IMR-90 (cell line): Measurements from ENCODE around the gene LRRTM4. TPM values are rescaled to one million over a fixed set of nuclear protein-coding genes. Genes with fewer than 3 reads are reported as not detected.

Experiments used
- ATAC-seq: fragments of 200-7000 bp; cut with Tn5 transposase; 2 replicates; pipeline ENCODE4 v1.9.1; 2020; ENCODE audit warnings: low read depth, mild to moderate bottlenecking, moderate library complexity
- BruUV-seq: library from RNA; stranded (reverse); fragments of 400-500 nt; replicated peaks from 2 replicates; lab custom pipeline; 2021; lab: Mats Ljungman, UMichigan
- CTCF ChIA-PET: fragments of 300-600 bp; formaldehyde crosslinking; extraction: SDS; loops from one replicate; lab custom pipeline; 2021; ENCODE audit warnings: antibody characterized with exemption; lab: Yijun Ruan, JAX
- POLR2A ChIA-PET: fragments of 300-600 bp; sonication (Branson Sonifier 250); formaldehyde crosslinking; loops from one replicate; lab custom pipeline; 2022; ENCODE audit warnings: antibody characterized with exemption; ENCODE audit not compliant: unreplicated experiment; lab: Charles Lee
- DNase-seq: peaks from one replicate; pipeline ENCODE4 v3.0.0; 2013
- H2AFZ ChIP-seq: replicated peaks from 2 replicates; pipeline ENCODE3; 2013; ENCODE audit warnings: low read length, mild to moderate bottlenecking; ENCODE audit not compliant: poor library complexity
- H2AK5ac ChIP-seq: 2 replicates; pipeline ENCODE4 v1.6.1; 2013; ENCODE audit warnings: low read depth, low read length, inconsistent platforms
- H2AK9ac ChIP-seq: replicated peaks from 2 replicates; pipeline ENCODE3; 2013; ENCODE audit warnings: mild to moderate bottlenecking, low read depth, low read length, moderate library complexity; ENCODE audit not compliant: poor library complexity
- H2BK120ac ChIP-seq: 2 replicates; pipeline ENCODE4 v1.6.1; 2013; ENCODE audit warnings: low read depth, low read length, inconsistent platforms
- H2BK15ac ChIP-seq: 3 replicates; pipeline ENCODE4 v1.6.1; 2013; ENCODE audit warnings: low read depth, low read length, inconsistent platforms
- H2BK20ac ChIP-seq: 2 replicates; pipeline ENCODE4 v1.6.1; 2013; ENCODE audit warnings: low read depth, mild to moderate bottlenecking, inconsistent platforms, low read length, moderate library complexity
- H2BK5ac ChIP-seq: 2 replicates; pipeline ENCODE4 v1.6.1; 2013; ENCODE audit warnings: mild to moderate bottlenecking, low read depth, low read length, inconsistent platforms; ENCODE audit not compliant: poor library complexity, severe bottlenecking
- H3K14ac ChIP-seq: replicated peaks from 2 replicates; pipeline ENCODE4 v1.6.1; 2013; ENCODE audit warnings: low read depth, low read length, inconsistent platforms
- H3K18ac ChIP-seq: 2 replicates; pipeline ENCODE4 v1.6.1; 2013; ENCODE audit warnings: low read depth, low read length, control low read depth
- H3K23ac ChIP-seq: 2 replicates; pipeline ENCODE4 v1.6.1; 2013; ENCODE audit warnings: low read depth, low read length, inconsistent platforms
- H3K27ac ChIP-seq: 2 replicates; pipeline ENCODE4 v1.5.1; 2013; ENCODE audit warnings: mild to moderate bottlenecking, control low read depth, low read length; ENCODE audit not compliant: insufficient read depth
- H3K27me3 ChIP-seq: 2 replicates; pipeline ENCODE4 v1.6.1; 2013; ENCODE audit warnings: low read length; ENCODE audit not compliant: control insufficient read depth, insufficient read depth
- H3K36me3 ChIP-seq: 2 replicates; pipeline ENCODE4 v1.6.1; 2013; ENCODE audit warnings: low read length, mixed read lengths; ENCODE audit not compliant: control insufficient read depth, insufficient read depth
- H3K4ac ChIP-seq: 2 replicates; pipeline ENCODE4 v1.6.1; 2013; ENCODE audit warnings: low read depth, low read length, inconsistent platforms
- H3K4me1 ChIP-seq: 2 replicates; pipeline ENCODE4 v1.6.1; 2013; ENCODE audit warnings: low read length, mixed read lengths; ENCODE audit not compliant: control insufficient read depth, insufficient read depth
- H3K4me2 ChIP-seq: 2 replicates; pipeline ENCODE4 v1.6.1; 2013; ENCODE audit warnings: low read depth, mild to moderate bottlenecking, control low read depth, low read length, moderate library complexity
- H3K4me3 ChIP-seq: 2 replicates; pipeline ENCODE4 v1.5.1; 2013; ENCODE audit warnings: low read depth, mild to moderate bottlenecking, control low read depth, low read length, moderate library complexity; ENCODE audit not compliant: insufficient read depth
- H3K56ac ChIP-seq: 2 replicates; pipeline ENCODE4 v1.6.1; 2013; ENCODE audit warnings: low read length, inconsistent platforms; ENCODE audit not compliant: insufficient read depth; ENCODE audit errors: extremely low read depth
- H3K79me1 ChIP-seq, 2 experiments: 2 replicates each; pipeline ENCODE4 v1.6.1; 2013; ENCODE audit warnings: low read length in 2 of 2, inconsistent platforms in 1 of 2, low read depth in 1 of 2
- H3K9ac ChIP-seq: 2 replicates; pipeline ENCODE4 v1.6.1; 2013; ENCODE audit warnings: low read depth, low read length, control low read depth
- H3K9me1 ChIP-seq: 2 replicates; pipeline ENCODE4 v1.6.1; 2013; ENCODE audit warnings: low read length, inconsistent platforms; ENCODE audit not compliant: insufficient read depth
- H3K9me3 ChIP-seq: 2 replicates; pipeline ENCODE4 v1.6.1; 2013; ENCODE audit warnings: low read length; ENCODE audit not compliant: control insufficient read depth, insufficient read depth
- H4K20me1 ChIP-seq: 2 replicates; pipeline ENCODE4 v1.6.1; 2013; ENCODE audit warnings: low read length, inconsistent platforms; ENCODE audit not compliant: insufficient read depth
- H4K5ac ChIP-seq: 2 replicates; pipeline ENCODE4 v1.6.1; 2013; ENCODE audit warnings: mild to moderate bottlenecking, low read depth, low read length, control low read depth
- H4K8ac ChIP-seq, 2 experiments: 2 replicates each; pipeline ENCODE4 v1.6.1; 2013; ENCODE audit warnings: low read depth in 2 of 2, low read length in 2 of 2, control low read depth in 1 of 2, inconsistent platforms in 1 of 2
- H4K91ac ChIP-seq: 2 replicates; pipeline ENCODE4 v1.6.1; 2013; ENCODE audit warnings: low read depth, low read length, inconsistent platforms; ENCODE audit not compliant: insufficient read depth
- BHLHE40 ChIP-seq: fragments of 150-350 bp; IDR thresholded peaks from 2 replicates; pipeline ENCODE4 v1.6.1; 2016; ENCODE audit warnings: mild to moderate bottlenecking, low read depth, low read length
- CEBPB ChIP-seq: IDR thresholded peaks from 2 replicates; pipeline ENCODE4 v1.6.1; 2012; ENCODE audit warnings: low read depth, low read length, improper control_type of control experiment
- CHD1 ChIP-seq: IDR thresholded peaks from 2 replicates; pipeline ENCODE4 v1.6.1; 2012; ENCODE audit warnings: low read depth, low read length, improper control_type of control experiment
- CTCF ChIP-seq: conservative IDR thresholded peaks from 2 replicates; pipeline ENCODE4 v1.5.1; 2012; ENCODE audit warnings: mild to moderate bottlenecking, low read depth, low read length, improper control_type of control experiment
- FOS ChIP-seq: fragments of 150-350 bp; IDR thresholded peaks from 2 replicates; pipeline ENCODE4 v1.6.1; 2016; ENCODE audit warnings: low read depth, low read length
- MAFK ChIP-seq: IDR thresholded peaks from 2 replicates; pipeline ENCODE4 v1.6.1; 2012; ENCODE audit warnings: low read depth, low read length, improper control_type of control experiment
- MAZ ChIP-seq: IDR thresholded peaks from 2 replicates; pipeline ENCODE4 v1.6.1; 2012; ENCODE audit warnings: low read depth, mild to moderate bottlenecking, low read length, improper control_type of control experiment, moderate library complexity, borderline replicate concordance
- MXI1 ChIP-seq: IDR thresholded peaks from 2 replicates; pipeline ENCODE4 v1.6.1; 2012; ENCODE audit warnings: low read depth, mild to moderate bottlenecking, low read length, moderate library complexity, borderline replicate concordance
- NFE2L2 ChIP-seq: fragments of 150-350 bp; IDR thresholded peaks from 2 replicates; pipeline ENCODE4 v1.6.1; 2016; ENCODE audit warnings: low read depth, mild to moderate bottlenecking, low read length
- POLR2A ChIP-seq: IDR thresholded peaks from 2 replicates; pipeline ENCODE4 v1.6.1; 2012; ENCODE audit warnings: mild to moderate bottlenecking, low read depth, low read length
- RAD21 ChIP-seq: IDR thresholded peaks from 2 replicates; pipeline ENCODE4 v1.6.1; 2012; ENCODE audit warnings: low read length, improper control_type of control experiment
- RCOR1 ChIP-seq: IDR thresholded peaks from 2 replicates; pipeline ENCODE4 v1.6.1; 2012; ENCODE audit warnings: mild to moderate bottlenecking, low read length, improper control_type of control experiment; ENCODE audit not compliant: insufficient replicate concordance
- RFX5 ChIP-seq: IDR thresholded peaks from 2 replicates; pipeline ENCODE4 v1.8.0; 2012; ENCODE audit warnings: low read depth, mild to moderate bottlenecking, low read length, moderate library complexity
- SMC3 ChIP-seq: fragments of 150-350 bp; IDR thresholded peaks from 2 replicates; pipeline ENCODE4 v1.6.1; 2016; ENCODE audit warnings: low read depth, mild to moderate bottlenecking, antibody characterized with exemption, low read length, moderate library complexity
- USF2 ChIP-seq: fragments of 150-350 bp; IDR thresholded peaks from 2 replicates; pipeline ENCODE4 v1.6.1; 2017; ENCODE audit warnings: mild to moderate bottlenecking, antibody characterized with exemption, low read length, low read depth
- WGBS, 2 experiments: methylation state at CpG; one replicate each; pipeline versions ENCODE4 v1.1.5 to v1.1.7; 2013; ENCODE audit warnings: missing lambda C conversion rate in 2 of 2; ENCODE audit not compliant: insufficient read length in 1 of 2; ENCODE audit errors: extremely low coverage in 2 of 2; 5-methylcytosine and 5-hydroxymethylcytosine counted together
- dilution Hi-C: fragments of 300-500 bp; cut with HindIII; formaldehyde crosslinking; loops from one replicate; pipeline ENCODE4 v1.14.3; 2018; ENCODE audit warnings: low sequenced_read_pairs; ENCODE audit not compliant: unreplicated experiment
- in situ Hi-C: fragments of 300-500 bp; cut with MboI; formaldehyde crosslinking; loops from 3 replicates; pipeline ENCODE4 v1.14.3; 2019; ENCODE audit warnings: low sequenced_read_pairs, inconsistent platforms, mixed read lengths
- intact Hi-C: fragments of 100-400 bp; cut with micrococcal nuclease; formaldehyde crosslinking; loops from 2 replicates; pipeline ENCODE4 v1.10.0; 2022
- polyA plus RNA-seq, 3 experiments: library from polyadenylated mRNA; depleted of rRNA; stranded (reverse); fragments of >200 nt; gene quantifications; 2 replicates each; pipeline ENCODE4 v1.2.3, GENCODE V29; 2012; ENCODE audit warnings: low replicate concordance in 1 of 3
- total RNA-seq: library from RNA; depleted of rRNA; stranded (reverse); fragments of >200 nt; gene quantifications from 2 replicates; pipeline ENCODE4 v1.2.3, GENCODE V29; 2012
- TF ChIP-seq, protein P1 (sequence below): fragments of 150-350 bp; IDR thresholded peaks from 2 replicates; pipeline ENCODE4 v1.6.1; 2016; ENCODE audit warnings: low read depth, mild to moderate bottlenecking, low read length, moderate library complexity, borderline replicate concordance

LRRTM4 gene
- total and polyA plus RNA-seq, 2 of the 4 experiments (the other 2 are of a cell fraction) = not detected

DNA sequence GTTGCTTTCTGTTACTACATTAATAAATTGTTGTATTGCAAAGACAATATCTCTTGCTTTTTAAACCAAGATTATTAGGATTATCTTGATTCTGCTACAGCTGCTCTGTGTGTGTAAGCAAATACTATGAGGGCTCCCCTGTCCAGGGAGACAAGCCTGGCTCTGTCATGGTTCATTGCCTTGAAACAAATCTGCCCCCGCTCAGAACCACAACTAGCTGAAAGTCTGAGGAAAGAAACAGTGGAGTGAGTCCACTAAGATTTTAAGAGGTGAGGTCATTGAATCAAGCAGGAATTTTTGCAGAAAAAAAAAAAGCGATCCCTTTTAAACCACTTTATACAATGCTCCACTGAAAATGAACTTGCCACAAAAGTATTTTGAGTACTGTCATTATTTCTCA, 30.8 kb upstream of the LRRTM4 start:
- no peaks in the 10 kb centered on the region for H4K20me1 ChIP-seq
- no peak overlapping the region for H2AK5ac ChIP-seq
- ChIA-PET POLR2A (no interaction called here), CTCF (no interaction called here)
- H3K9ac ChIP-seq = no peak overlapping the region
- H3K14ac ChIP-seq = no peak overlapping the region
- H3K4ac ChIP-seq = no peak overlapping the region
- no peaks in the 10 kb centered on the region for H3K4me1 ChIP-seq
- H4K91ac ChIP-seq = no peak overlapping the region
- TF ChIP-seq RAD21 (no peak), USF2 (no peak), CTCF (no peak), CHD1 (no peak), POLR2A (no peak), RCOR1 (no peak), RFX5 (no peak), FOS (no peak), CEBPB (no peak), SMC3 (no peak), MXI1 (no peak), BHLHE40 (no peak), NFE2L2 (no peak), MAFK (no peak), MAZ (no peak)
- TF ChIP-seq, protein P1, sequence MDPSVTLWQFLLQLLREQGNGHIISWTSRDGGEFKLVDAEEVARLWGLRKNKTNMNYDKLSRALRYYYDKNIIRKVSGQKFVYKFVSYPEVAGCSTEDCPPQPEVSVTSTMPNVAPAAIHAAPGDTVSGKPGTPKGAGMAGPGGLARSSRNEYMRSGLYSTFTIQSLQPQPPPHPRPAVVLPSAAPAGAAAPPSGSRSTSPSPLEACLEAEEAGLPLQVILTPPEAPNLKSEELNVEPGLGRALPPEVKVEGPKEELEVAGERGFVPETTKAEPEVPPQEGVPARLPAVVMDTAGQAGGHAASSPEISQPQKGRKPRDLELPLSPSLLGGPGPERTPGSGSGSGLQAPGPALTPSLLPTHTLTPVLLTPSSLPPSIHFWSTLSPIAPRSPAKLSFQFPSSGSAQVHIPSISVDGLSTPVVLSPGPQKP = no peak
- no peak overlapping the region for H2BK20ac ChIP-seq
- H3K36me3 ChIP-seq = no peaks in the 10 kb centered on the region
- no TSS peak for BruUV-seq
- no peak overlapping the region for H2AFZ ChIP-seq
- no peaks in the 10 kb centered on the region for H3K27me3 ChIP-seq
- no peak overlapping the region for H4K5ac ChIP-seq
- no peak overlapping the region for H2BK15ac ChIP-seq
- no peak overlapping the region for H4K8ac ChIP-seq
- in situ Hi-C loops = no loop called here
- H3K4me3 ChIP-seq = no peak overlapping the region
- intact Hi-C loops = no loop called here
- no peak overlapping the region for H2AK9ac ChIP-seq
- H3K23ac ChIP-seq = no peak overlapping the region
- H3K4me2 ChIP-seq = no peak overlapping the region
- no peak overlapping the region for H3K27ac ChIP-seq
- no peak overlapping the region for H3K18ac ChIP-seq
- no peaks in the 10 kb centered on the region for H3K9me1 ChIP-seq
- H3K9me3 ChIP-seq = no peaks in the 10 kb centered on the region
- no peak overlapping the region for H2BK5ac ChIP-seq
- H3K79me1 ChIP-seq = no peaks in the 10 kb centered on the region
- H3K56ac ChIP-seq = no peak overlapping the region
- ATAC-seq (no peak), DNase-seq (no peak)
- WGBS, 2 experiments = no CpG with 5 or more reads among the region's 2 CpGs
- H2BK120ac ChIP-seq = no peak overlapping the region
- dilution Hi-C loops = no loop called here
